ENCODE data around the gene MICAL2. TPM values are rescaled to one million over a fixed set of nuclear protein-coding genes. Genes with fewer than 3 reads are reported as not detected.

Gene MICAL2
- total RNA-seq, 1 experiment from 2014 or later = 191 TPM

GRCh38 chr11:12193515-12194336 is 83.3 kb downstream of the MICAL2 start:
- intact Hi-C loops (cut with micrococcal nuclease; ENCODE audit: unreplicated experiment) = no loop called here
- H3K4me3 Mint-ChIP-seq (ENCODE audit: low read depth, unreplicated experiment) = no peak overlapping the region
- peaks cover 15% of the 10 kb centered on the region for H3K4me1 Mint-ChIP-seq (ENCODE audit: low read depth, unreplicated experiment)
- no peak for DNase-seq
- no peaks in the 10 kb centered on the region for H3K27me3 Mint-ChIP-seq (ENCODE audit: unreplicated experiment)
- TF ChIP-seq CTCF (IDR thresholded peaks at IDR 0.05; ENCODE audit: unreplicated experiment) = no peak
- CTCF ChIA-PET = interaction anchor here (1.1 to 1.2 kb wide), 3 partner anchors 8 to 12 kb away, joined by 3 read pairs; no protein-coding TSS in a partner anchor
- H3K36me3 Mint-ChIP-seq (ENCODE audit: insufficient read depth, unreplicated experiment) = peaks cover 32% of the 10 kb centered on the region
- no TSS peak for BruUV-seq (replicated peaks)
- H3K27ac Mint-ChIP-seq (ENCODE audit: unreplicated experiment) = no peak overlapping the region
- H3K9me3 Mint-ChIP-seq (ENCODE audit: low read depth, unreplicated experiment) = no peaks in the 10 kb centered on the region

GRCh38 chr11:12195768-12196167 is 85.4 kb downstream of the MICAL2 start:
- Mint-ChIP-seq H3K36me3 (ENCODE audit: insufficient read depth, unreplicated experiment) (peaks cover 19% of the 10 kb centered on the region), H3K27ac (ENCODE audit: unreplicated experiment) (peak overlapping the region; percentile 21), H3K4me3 (ENCODE audit: low read depth, unreplicated experiment) (no peak overlapping the region), H3K4me1 (ENCODE audit: low read depth, unreplicated experiment) (peaks cover 21% of the 10 kb centered on the region), H3K9me3 (ENCODE audit: low read depth, unreplicated experiment) (no peaks in the 10 kb centered on the region), H3K27me3 (ENCODE audit: unreplicated experiment) (no peaks in the 10 kb centered on the region)
- BruUV-seq (replicated peaks) = no TSS peak
- intact Hi-C loops (cut with micrococcal nuclease; ENCODE audit: unreplicated experiment) = no loop called here
- DNase-seq = no peak
- CTCF ChIA-PET = interaction anchor here (0.6 kb wide), 1 partner anchor 15 kb away, joined by 9 read pairs; no protein-coding TSS in a partner anchor
- no peak for TF ChIP-seq CTCF (IDR thresholded peaks at IDR 0.05; ENCODE audit: unreplicated experiment)

- CTCF ChIA-PET = interaction anchor here (0.6 kb wide), 1 partner anchor 1612 kb away, joined by 5 read pairs; no protein-coding TSS in a partner anchor
- Mint-ChIP-seq H3K4me3 (ENCODE audit: low read depth, unreplicated experiment) (no peak overlapping the region), H3K4me1 (ENCODE audit: low read depth, unreplicated experiment) (peaks cover 25% of the 10 kb centered on the region), H3K36me3 (ENCODE audit: insufficient read depth, unreplicated experiment) (peaks cover 19% of the 10 kb centered on the region), H3K27me3 (ENCODE audit: unreplicated experiment) (no peaks in the 10 kb centered on the region), H3K27ac (ENCODE audit: unreplicated experiment) (peak overlapping the region; percentile 21), H3K9me3 (ENCODE audit: low read depth, unreplicated experiment) (no peaks in the 10 kb centered on the region)
- intact Hi-C loops (cut with micrococcal nuclease; ENCODE audit: unreplicated experiment) = no loop called here
- no TSS peak for BruUV-seq (replicated peaks)
- no peak for DNase-seq
- TF ChIP-seq CTCF (IDR thresholded peaks at IDR 0.05; ENCODE audit: unreplicated experiment) = no peak
Measured at GRCh38 chr11:12196308-12196707, 85.9 kb downstream of the MICAL2 start.

- Mint-ChIP-seq H3K4me1 (ENCODE audit: low read depth, unreplicated experiment) (peaks cover 25% of the 10 kb centered on the region), H3K36me3 (ENCODE audit: insufficient read depth, unreplicated experiment) (peaks cover 14% of the 10 kb centered on the region), H3K27ac (ENCODE audit: unreplicated experiment) (no peak overlapping the region), H3K27me3 (ENCODE audit: unreplicated experiment) (no peaks in the 10 kb centered on the region), H3K9me3 (ENCODE audit: low read depth, unreplicated experiment) (no peaks in the 10 kb centered on the region), H3K4me3 (ENCODE audit: low read depth, unreplicated experiment) (no peak overlapping the region)
- no TSS peak for BruUV-seq (replicated peaks)
- TF ChIP-seq CTCF (IDR thresholded peaks at IDR 0.05; ENCODE audit: unreplicated experiment) = no peak
- CTCF ChIA-PET = interaction anchor here (0.6 kb wide), 1 partner anchor 1613 kb away, joined by 5 read pairs; no protein-coding TSS in a partner anchor
- DNase-seq = no peak
- intact Hi-C loops (cut with micrococcal nuclease; ENCODE audit: unreplicated experiment) = no loop called here
Measured at GRCh38 chr11:12196872-12197271, 86.5 kb downstream of the MICAL2 start.
